Ovary (tissue), 9 donors: ENCODE data around the gene C17orf100. TPM values are rescaled to one million over a fixed set of nuclear protein-coding genes. Genes with fewer than 3 reads are reported as not detected.

ENCODE experiments used
- DNase-seq, 5 donors: peaks; one replicate each; pipeline ENCODE4 v3.0.0-alpha.2; 2019 to 2020
- H3K27ac ChIP-seq, 2 donors: fragments of 200-600 bp; one replicate each; pipeline versions ENCODE4 v1.5.1 to v1.8.0; 2019 to 2022
- H3K27me3 ChIP-seq: fragments of 200-600 bp; one replicate; pipeline ENCODE4 v1.8.0; 2022
- H3K36me3 ChIP-seq: fragments of 200-600 bp; sonication (generic); one replicate; pipeline ENCODE4 v1.5.1; 2019
- H3K4me1 ChIP-seq: one replicate; pipeline ENCODE4 v1.8.1; 2013; ENCODE audit warnings: mild to moderate bottlenecking, moderate library complexity; ENCODE audit not compliant: insufficient read depth
- H3K4me3 ChIP-seq: fragments of 200-600 bp; sonication (generic); one replicate; pipeline ENCODE4 v1.5.1; 2017
- H3K9me3 ChIP-seq, 2 donors: fragments of 200-600 bp in 1 of 2; sonication (generic) in 1 of 2; one replicate each; pipeline versions ENCODE4 v1.5.1 to v1.8.1; 2013 to 2019; ENCODE audit warnings: mild to moderate bottlenecking in 1 of 2, moderate library complexity in 1 of 2
- CTCF ChIP-seq, 3 donors: fragments of 450-650 bp in 2 of 3; fragments of 200-600 bp in 1 of 3; IDR thresholded peaks; one replicate each; pipeline versions ENCODE4 v1.5.1 to v1.8.0; 2016 to 2022; ENCODE audit warnings: antibody characterized with exemption in 3 of 3, mild to moderate bottlenecking in 1 of 3
- EP300 ChIP-seq: sonication (generic); formaldehyde crosslinking; IDR thresholded peaks from one replicate; pipeline ENCODE4 v1.6.1; 2017; ENCODE audit warnings: antibody characterized with exemption
- POLR2A ChIP-seq: fragments of 450-650 bp; IDR thresholded peaks from one replicate; pipeline ENCODE4 v1.6.1; 2017; ENCODE audit warnings: antibody characterized with exemption, mild to moderate bottlenecking, moderate library complexity
- WGBS, 3 donors: extraction: QIAGEN DNeasy Blood & Tissue Kit in 1 of 3; methylation state at CpG; one replicate each; pipeline versions ENCODE4 v1.1.5 to v1.1.7; 2013 to 2017; 5-methylcytosine and 5-hydroxymethylcytosine counted together
- intact Hi-C, 4 donors: fragments of 100-400 bp; cut with DNase I; formaldehyde crosslinking; loops; one replicate each; pipeline versions ENCODE4 v1.11.0 to v1.15.1; 2022 to 2023
- polyA plus RNA-seq, 2 donors: library from polyadenylated mRNA; stranded (reverse); fragments of 200-250 nt in 1 of 2; fragments of 350-450 nt in 1 of 2; fragmentation: Illumina TruSeq in 1 of 2; extraction: RNeasy Lipid Tissue Mini Kit (QIAGEN cat#74804) in 1 of 2; gene quantifications; one replicate each; pipeline ENCODE4 v1.2.3, GENCODE V29; 2013 to 2014
- total RNA-seq, 7 donors: library from RNA; depleted of rRNA in 2 of 7; stranded (reverse); fragments of >200 nt in 2 of 7; fragmentation: NEBNext Ultra II Directional in 3 of 7; extraction: Animal tissue kit (Norgen Biotek cat#: 25700) in 3 of 7; gene quantifications; one replicate each; pipeline versions ENCODE4 v1.1.0 to v1.2.4, GENCODE V29; 2016 to 2023
- donor health status: DM: no; HTN: no; CAD: no; lungs with moderate emphysema.
- donor health status: DM: no; HTN: no; CAD: no.
- donor health status: Bipolar disorder and iron deficiency.
- donor health status: DM: yes; HTN: yes; CAD: no.
- donor health status: DM: no; HTN: no; CAD: no.
- donor health status: DM: yes; HTN: yes; CAD: no.

The C17orf100 gene
- total and polyA plus RNA-seq, 9 donors, result 0.81 to 2.1 (median 1.6) TPM

- intact Hi-C loops, result no loop called here
- WGBS, 3 donors, result 89 to 90% (median 90%) methylated on average over 3 of the region's 3 CpGs
- Histone ChIP-seq H3K36me3 (no peaks in the 10 kb centered on the region), H3K4me1 (peaks cover 6% of the 10 kb centered on the region), H3K27me3 (no peaks in the 10 kb centered on the region), H3K9me3 (no peaks in the 10 kb centered on the region), H3K27ac (no peak overlapping the region), H3K4me3 (no peak overlapping the region)
- DNase-seq, result no peak
- TF ChIP-seq POLR2A (no peak), EP300 (no peak), CTCF (IDR thresholded peaks at IDR 0.05) (no peak)
Measured at GRCh38 chr17:6608321-6608720, 43.2 kb upstream of the C17orf100 start.

- Histone ChIP-seq H3K4me3 (no peak overlapping the region), H3K4me1 (peaks cover 4% of the 10 kb centered on the region), H3K27me3 (no peaks in the 10 kb centered on the region), H3K9me3 (no peaks in the 10 kb centered on the region), H3K27ac (no peak overlapping the region), H3K36me3 (no peaks in the 10 kb centered on the region)
- no peak for DNase-seq
- 91 to 94% (median 94%) methylated on average over 5 of the region's 5 CpGs for WGBS, 3 donors
- TF ChIP-seq POLR2A (no peak), EP300 (no peak), CTCF (IDR thresholded peaks at IDR 0.05) (no peak)
- intact Hi-C loops, result no loop called here
Measured at GRCh38 chr17:6610011-6610410, 41.6 kb upstream of the C17orf100 start.

- 77 to 91% (median 82%) methylated on average over 4 of the region's 4 CpGs for WGBS, 3 donors
- no peak for TF ChIP-seq EP300
- TF ChIP-seq POLR2A, result no peak
- TF ChIP-seq CTCF (IDR thresholded peaks at IDR 0.05), result no peak
- Histone ChIP-seq H3K27ac (no peak overlapping the region), H3K36me3 (no peaks in the 10 kb centered on the region), H3K9me3 (no peaks in the 10 kb centered on the region), H3K27me3 (no peaks in the 10 kb centered on the region), H3K4me3 (no peak overlapping the region), H3K4me1 (peaks cover 4% of the 10 kb centered on the region)
- intact Hi-C loops, result no loop called here
- DNase-seq, result no peak
Measured at GRCh38 chr17:6611231-6611630, 40.3 kb upstream of the C17orf100 start.

GRCh38 chr17:6623941-6624340 lies 27.6 kb upstream of the C17orf100 start:
- intact Hi-C loops, result no loop called here
- H3K4me3 ChIP-seq, result no peak overlapping the region
- no peaks in the 10 kb centered on the region for H3K4me1 ChIP-seq
- DNase-seq, result no peak
- 96% methylated on average over 3 of the region's 3 CpGs for WGBS, 3 donors
- no peaks in the 10 kb centered on the region for H3K9me3 ChIP-seq
- H3K27me3 ChIP-seq, result no peaks in the 10 kb centered on the region
- no peaks in the 10 kb centered on the region for H3K36me3 ChIP-seq
- no peak for TF ChIP-seq CTCF (IDR thresholded peaks at IDR 0.05)
- TF ChIP-seq POLR2A, result no peak
- no peak overlapping the region for H3K27ac ChIP-seq

GRCh38 chr17:6626616-6627015 lies 24.9 kb upstream of the C17orf100 start:
- 93 to 97% (median 96%) methylated on average over 6 of the region's 6 CpGs for WGBS, 3 donors
- intact Hi-C loops, result no loop called here
- H3K27ac ChIP-seq, result no peak overlapping the region

More at GRCh38 chr17:6626616-6627015, 24.9 kb upstream of the C17orf100 start:
- no peaks in the 10 kb centered on the region for H3K4me1 ChIP-seq
- no peaks in the 10 kb centered on the region for H3K27me3 ChIP-seq
- no peak overlapping the region for H3K4me3 ChIP-seq
- no peaks in the 10 kb centered on the region for H3K36me3 ChIP-seq
- DNase-seq, result no peak
- TF ChIP-seq CTCF (IDR thresholded peaks at IDR 0.05) (no peak), EP300 (no peak), POLR2A (no peak)
- no peaks in the 10 kb centered on the region for H3K9me3 ChIP-seq
